Heart left ventricle (tissue), 16 donors: ENCODE measurements around the gene VAMP2. TPM values are rescaled to one million over a fixed set of nuclear protein-coding genes. Genes with fewer than 3 reads are reported as not detected.

Experiments used
- ATAC-seq, 4 donors: fragments of 200-7000 bp; cut with Tn5 transposase; one replicate each; pipeline ENCODE4 v1.9.1; 2020 to 2022; ENCODE audit warnings: moderate library complexity in 4 of 4, mild to moderate bottlenecking in 3 of 4, moderate number of reproducible peaks in 1 of 4
- DNase-seq, 5 donors: peaks; one replicate each; pipeline ENCODE4 v3.0.0-alpha.2; 2020
- H3K27ac ChIP-seq, 12 donors: fragments of 200-600 bp; sonication (generic) in 4 of 12; one replicate each; pipeline versions ENCODE4 v1.5.0 to v1.8.0; 2016 to 2022; ENCODE audit warnings: mild to moderate bottlenecking in 2 of 12
- H3K27me3 ChIP-seq, 9 donors: fragments of 200-600 bp; sonication (generic) in 2 of 9; one replicate each; pipeline versions ENCODE4 v1.5.1 to v1.8.0; 2016 to 2022; ENCODE audit warnings: mild to moderate bottlenecking in 3 of 9
- H3K36me3 ChIP-seq, 9 donors: fragments of 200-600 bp; sonication (generic) in 2 of 9; one replicate each; pipeline versions ENCODE4 v1.5.0 to v1.8.0; 2018 to 2022; ENCODE audit warnings: mild to moderate bottlenecking in 2 of 9
- H3K4me1 ChIP-seq, 12 donors: fragments of 200-600 bp; sonication (generic) in 4 of 12; one replicate each; pipeline versions ENCODE4 v1.5.0 to v1.8.0; 2016 to 2022; ENCODE audit warnings: mild to moderate bottlenecking in 3 of 12
- H3K4me3 ChIP-seq, 12 donors: fragments of 200-600 bp; sonication (generic) in 4 of 12; one replicate each; pipeline versions ENCODE4 v1.5.0 to v1.8.0; 2017 to 2022; ENCODE audit warnings: mild to moderate bottlenecking in 9 of 12, moderate library complexity in 4 of 12
- H3K9me3 ChIP-seq, 12 donors: fragments of 200-600 bp; sonication (generic) in 4 of 12; one replicate each; pipeline versions ENCODE4 v1.5.0 to v1.8.0; 2016 to 2022; ENCODE audit warnings: mild to moderate bottlenecking in 1 of 12
- CTCF ChIP-seq, 12 donors: fragments of 200-600 bp; sonication (generic) in 4 of 12; IDR thresholded peaks; one replicate each; pipeline versions ENCODE4 v1.5.0 to v1.8.0; 2018 to 2022; ENCODE audit warnings: antibody characterized with exemption in 12 of 12, mild to moderate bottlenecking in 5 of 12
- POLR2A ChIP-seq, 2 donors: fragments of 450-650 bp; IDR thresholded peaks; one replicate each; pipeline ENCODE4 v1.6.1; 2017; ENCODE audit warnings: antibody characterized with exemption in 2 of 2, mild to moderate bottlenecking in 2 of 2, moderate library complexity in 2 of 2
- WGBS, 4 donors: extraction: QIAGEN DNeasy Blood & Tissue Kit in 2 of 4; methylation state at CpG; one replicate each; pipeline versions ENCODE4 v1.1.5 to v1.1.7; 2013 to 2018; 5-methylcytosine and 5-hydroxymethylcytosine counted together
- intact Hi-C, 10 donors: fragments of 100-400 bp; cut with DNase I; formaldehyde crosslinking; loops; one replicate each; pipeline versions ENCODE4 v1.11.1 to v1.14.2; 2022
- polyA plus RNA-seq, 2 donors: library from polyadenylated mRNA; stranded (reverse); fragments of 200-250 nt; gene quantifications; one replicate each; pipeline ENCODE4 v1.2.3, GENCODE V29; 2013
- total RNA-seq, 9 donors: library from RNA; depleted of rRNA in 2 of 9; stranded (reverse); fragments of >200 nt in 2 of 9; fragmentation: NEBNext Ultra II Directional in 3 of 9; extraction: Animal tissue kit (Norgen Biotek cat#: 25700) in 3 of 9; gene quantifications; one replicate each; pipeline versions ENCODE4 v1.1.0 to v1.2.4, GENCODE V29; 2016 to 2023
- donor health status: ischemic (EF 13 %, LVEDD 7.1; RV severe dilation, severe dysfunction).
- donor health status: healthy with polysubstance abuse.
- donor health status: DM: no; HTN: yes; CAD: no.
- donor health status: DM: no; HTN: no; CAD: no.
- donor health status: ischemic (EF 25% LVEDD 6.9; RV normal size, moderate dysfunction).
- donor health status: ischemic (EF 25% LVEDD 5.7; RV mildly dilated, moderate dysfunction).
- donor health status: healthy.
- donor health status: DM: yes; HTN: yes; CAD: no.
- donor health status: ischemic (EF 35%, LVEDD 5.7; RV mildly dilated, moderate dysfunction).
- donor health status: nonischemic (EF 11% LVEDD 7.7; RV severe dilation, severe dysfunction).
- donor health status: DM: yes; HTN: yes; CAD: no.
- donor health status: PGD.
- donor health status: ischemic (EF 29% LVEDD 5.4; RV normal size, mild dysfunction).
- donor health status: nonischemic (EF 23%, LVEDD 6.1; RV moderate dilation, normal function).

Gene VAMP2
- total and polyA plus RNA-seq, 11 donors: 21.5 to 67.2 (median 50.6) TPM

GRCh38 chr17:8147805-8148404 is 14.8 kb downstream of the VAMP2 start:
- DNase-seq (peak in 1 of 5 donors; percentile 34), ATAC-seq (no peak)
- Histone ChIP-seq H3K27me3 (no peaks in the 10 kb centered on the region), H3K4me1 (peaks cover 14 to 73% (median 34%) of the 10 kb centered on the region in 12 donors), H3K9me3 (no peaks in the 10 kb centered on the region), H3K27ac (peak overlapping the region in 6 of 12 donors; percentile 17 to 100 (median 44)), H3K4me3 (no peak overlapping the region), H3K36me3 (peaks cover 9 to 80% (median 79%) of the 10 kb centered on the region in 9 donors)
- 84 to 92% (median 90%) methylated on average over 13 of the region's 13 CpGs for WGBS, 4 donors
- no peak for TF ChIP-seq POLR2A (IDR thresholded peaks at IDR 0.05)
- intact Hi-C loops: loop anchor here in 1 of 10 donors (10.0 kb wide), 1 partner anchor 303 kb away; no protein-coding TSS in a partner anchor

- peak in 2 of 5 donors; percentile 15 to 56 for DNase-seq
- Histone ChIP-seq H3K27me3 (no peaks in the 10 kb centered on the region), H3K4me1 (peaks cover 10 to 68% (median 29%) of the 10 kb centered on the region in 12 donors)
These were observed 15.5 kb downstream of the VAMP2 start for GRCh38 chr17:8147141-8147804.

DNA sequence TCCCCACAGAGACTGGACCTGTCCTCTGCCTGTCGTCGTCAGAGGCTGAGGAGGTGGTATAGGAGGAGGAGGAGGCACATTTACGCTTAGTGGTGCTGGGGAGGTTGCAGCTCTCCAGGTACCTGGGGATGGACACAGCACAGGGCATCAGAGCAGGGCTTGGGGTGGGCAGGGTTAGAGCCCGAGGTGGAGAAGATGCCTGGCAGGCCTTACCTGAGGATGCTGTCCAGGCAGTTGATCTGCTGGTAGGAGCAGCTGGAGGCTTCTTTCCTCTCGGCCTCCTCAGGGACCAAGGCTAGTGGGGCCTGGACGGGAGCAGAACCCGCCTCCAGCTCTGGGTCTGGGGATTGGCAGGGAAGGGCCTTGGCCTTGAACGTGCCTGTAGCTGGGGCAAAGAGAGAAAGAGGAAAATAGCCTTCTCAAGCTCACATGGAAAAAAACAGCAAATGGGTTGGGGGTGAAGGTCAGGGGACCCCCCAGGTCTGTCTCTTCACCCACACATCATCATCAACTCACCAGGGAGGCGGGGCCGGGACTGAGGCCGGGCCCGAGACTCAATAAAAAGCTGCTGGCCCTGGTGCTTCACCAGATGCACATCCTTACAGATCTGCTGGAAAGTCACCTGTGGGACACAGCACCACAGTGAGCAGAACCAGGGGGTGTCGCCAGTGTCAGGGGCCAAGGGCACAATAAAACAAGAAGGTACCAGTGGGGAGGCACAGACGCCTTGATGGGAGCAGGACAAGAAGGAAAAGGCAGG is 16.2 kb downstream of the VAMP2 start:
- Histone ChIP-seq H3K27me3 (no peaks in the 10 kb centered on the region), H3K36me3 (peaks cover 14 to 94% (median 93%) of the 10 kb centered on the region in 9 donors), H3K9me3 (no peaks in the 10 kb centered on the region), H3K4me1 (peaks cover 10 to 74% (median 27%) of the 10 kb centered on the region in 12 donors), H3K4me3 (no peak overlapping the region), H3K27ac (peak overlapping the region in 6 of 12 donors; percentile 17 to 100 (median 49))
- 89 to 93% (median 93%) methylated on average over 14 of the region's 14 CpGs for WGBS, 4 donors
- TF ChIP-seq CTCF (IDR thresholded peaks at IDR 0.05) (no peak), POLR2A (IDR thresholded peaks at IDR 0.05) (no peak)
- DNase-seq (peak in 1 of 5 donors; percentile 25), ATAC-seq (no peak)
- intact Hi-C loops: loop anchor here in 1 of 10 donors (10.0 kb wide), 1 partner anchor 302 kb away; no protein-coding TSS in a partner anchor

More at GRCh38 chr17:8147141-8147804, 15.5 kb downstream of the VAMP2 start:
- intact Hi-C loops: loop anchor here in 1 of 10 donors (10.0 kb wide), 1 partner anchor 302 kb away; no protein-coding TSS in a partner anchor
- 86 to 91% (median 87%) methylated on average over 20 to 26 of the region's 26 CpGs for WGBS, 4 donors
- H3K36me3 ChIP-seq: peaks cover 14 to 86% (median 85%) of the 10 kb centered on the region in 9 donors
- H3K9me3 ChIP-seq: no peaks in the 10 kb centered on the region
- TF ChIP-seq POLR2A (IDR thresholded peaks at IDR 0.05): no peak
- TF ChIP-seq CTCF (IDR thresholded peaks at IDR 0.05): no peak
- peak overlapping the region in 7 of 12 donors; percentile 17 to 100 (median 47) for H3K27ac ChIP-seq
- ATAC-seq: no peak
- no peak overlapping the region for H3K4me3 ChIP-seq

GRCh38 chr17:8145811-8146210 is 16.9 kb downstream of the VAMP2 start:
- no peak overlapping the region for H3K4me3 ChIP-seq
- TF ChIP-seq CTCF (IDR thresholded peaks at IDR 0.05) (no peak), POLR2A (IDR thresholded peaks at IDR 0.05) (no peak)
- H3K4me1 ChIP-seq: peaks cover 9 to 79% (median 22%) of the 10 kb centered on the region in 12 donors
- peak in 1 of 5 donors; percentile 45 for DNase-seq
- no peaks in the 10 kb centered on the region for H3K27me3 ChIP-seq
- ATAC-seq: no peak
- 89 to 95% (median 90%) methylated on average over 12 of the region's 12 CpGs for WGBS, 4 donors
- peaks cover 14 to 100% (median 99%) of the 10 kb centered on the region in 9 donors for H3K36me3 ChIP-seq
- H3K9me3 ChIP-seq: no peaks in the 10 kb centered on the region
- peak overlapping the region in 6 of 12 donors; percentile 5 to 100 (median 49) for H3K27ac ChIP-seq
- intact Hi-C loops: loop anchor here in 1 of 10 donors (10.0 kb wide), 1 partner anchor 301 kb away; no protein-coding TSS in a partner anchor
